ENCODE measurements around the gene CEP162.

- TF ChIP-seq CTCF (IDR thresholded peaks at IDR 0.05) (no peak), POLR2A (IDR thresholded peaks at IDR 0.05; ENCODE audit: low read depth) (no peak)
Measured at GRCh38 chr6:84182001-84182400, 45.4 kb downstream of the CEP162 start.
